OCI-LY3 (cell line): ENCODE results near the gene DOCK1.

Source experiments
- H2AFZ ChIP-seq: fragments of 200-600, 300-600 bp; shearing (Covaris generic); 2 replicates; pipeline ENCODE4 v1.6.0; 2014; ENCODE audit warnings: antibody characterized with exemption, low read depth, low read length
- H3K27ac ChIP-seq: fragments of 200-600, 300-600 bp; sonication (generic); 2 replicates; pipeline ENCODE4 v1.5.1; 2014; ENCODE audit warnings: mild to moderate bottlenecking, low read length, moderate library complexity, mixed read lengths
- H3K27me3 ChIP-seq: fragments of 200-600, 300-600 bp; sonication (generic); 2 replicates; pipeline ENCODE4 v1.6.1; 2014; ENCODE audit warnings: low read depth, low read length, mixed read lengths
- H3K36me3 ChIP-seq: fragments of 200-600, 300-600 bp; sonication (generic); replicated peaks from 2 replicates; pipeline ENCODE3; 2014; ENCODE audit warnings: low read depth, low read length, mixed read lengths
- H3K4me1 ChIP-seq: fragments of 300-600, 200-600 bp; sonication (generic); 2 replicates; pipeline ENCODE4 v1.6.1; 2014; ENCODE audit warnings: low read length, mixed read lengths
- H3K4me2 ChIP-seq: fragments of 200-600, 300-600 bp; sonication (generic); 2 replicates; pipeline ENCODE4 v1.6.1; 2014; ENCODE audit warnings: low read length, mixed read lengths
- H3K4me3 ChIP-seq: fragments of 300-600, 200-600 bp; sonication (generic); 2 replicates; pipeline ENCODE4 v1.5.1; 2014; ENCODE audit warnings: antibody characterized with exemption, mild to moderate bottlenecking, low read length, moderate library complexity
- H3K79me2 ChIP-seq: fragments of 300-600, 200-600 bp; shearing (Covaris generic); 2 replicates; pipeline ENCODE4 v1.6.1; 2014; ENCODE audit warnings: mild to moderate bottlenecking, low read length, mixed read lengths
- H3K9ac ChIP-seq: fragments of 300-600, 200-600 bp; shearing (Covaris generic); 2 replicates; pipeline ENCODE4 v1.6.0; 2014; ENCODE audit warnings: mild to moderate bottlenecking, low read length, moderate library complexity
- H3K9me3 ChIP-seq: fragments of 200-600, 300-600 bp; shearing (Covaris generic); 2 replicates; pipeline ENCODE4 v1.6.1; 2014; ENCODE audit warnings: low read length, mixed read lengths; ENCODE audit not compliant: insufficient read depth
- H4K20me1 ChIP-seq: fragments of 200-600, 300-600 bp; sonication (generic); 2 replicates; pipeline ENCODE4 v1.6.1; 2016; ENCODE audit warnings: low read length, mixed read lengths; ENCODE audit not compliant: insufficient read depth
- EZH2phosphoT487 ChIP-seq: fragments of 200-600 bp; shearing (Covaris generic); IDR thresholded peaks from 2 replicates; pipeline ENCODE4 v1.6.1; 2018; ENCODE audit warnings: antibody characterized with exemption, mixed run types, low read depth
- TF ChIP-seq, protein P1 (sequence below): fragments of 200-600, 300-600 bp; sonication (generic); IDR thresholded peaks from 2 replicates; pipeline ENCODE4 v1.5.1; 2014; ENCODE audit warnings: antibody characterized with exemption, low read length, low read depth

The DOCK1 gene

DNA sequence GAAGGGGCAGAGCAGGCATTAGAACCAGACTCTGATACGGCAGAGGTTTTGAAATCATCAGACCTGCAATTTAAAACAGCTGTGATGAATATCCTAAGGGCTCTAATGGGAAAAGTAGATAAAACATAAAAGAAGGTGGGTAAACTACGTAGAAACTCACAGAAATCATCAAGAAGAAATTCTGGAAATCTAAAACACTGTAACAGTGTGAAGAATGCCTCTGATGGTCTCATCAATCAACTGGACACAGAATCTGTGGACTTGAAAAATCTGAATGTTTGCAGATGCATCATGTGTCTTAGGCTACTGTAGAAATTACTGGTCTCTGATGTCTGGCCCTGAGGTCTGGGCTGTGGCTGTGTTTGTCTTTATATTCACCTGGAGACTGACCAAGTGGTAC, 470.8 kb downstream of the DOCK1 start:
- Histone ChIP-seq H3K27ac (no peak overlapping the region), H3K36me3 (no peaks in the 10 kb centered on the region), H3K4me3 (no peak overlapping the region), H3K27me3 (no peaks in the 10 kb centered on the region), H3K4me1 (no peaks in the 10 kb centered on the region), H4K20me1 (no peaks in the 10 kb centered on the region), H3K4me2 (no peak overlapping the region), H3K9me3 (no peaks in the 10 kb centered on the region), H2AFZ (no peak overlapping the region), H3K79me2 (no peaks in the 10 kb centered on the region), H3K9ac (no peak overlapping the region)
- no peak for TF ChIP-seq EZH2phosphoT487
- TF ChIP-seq, protein P1, sequence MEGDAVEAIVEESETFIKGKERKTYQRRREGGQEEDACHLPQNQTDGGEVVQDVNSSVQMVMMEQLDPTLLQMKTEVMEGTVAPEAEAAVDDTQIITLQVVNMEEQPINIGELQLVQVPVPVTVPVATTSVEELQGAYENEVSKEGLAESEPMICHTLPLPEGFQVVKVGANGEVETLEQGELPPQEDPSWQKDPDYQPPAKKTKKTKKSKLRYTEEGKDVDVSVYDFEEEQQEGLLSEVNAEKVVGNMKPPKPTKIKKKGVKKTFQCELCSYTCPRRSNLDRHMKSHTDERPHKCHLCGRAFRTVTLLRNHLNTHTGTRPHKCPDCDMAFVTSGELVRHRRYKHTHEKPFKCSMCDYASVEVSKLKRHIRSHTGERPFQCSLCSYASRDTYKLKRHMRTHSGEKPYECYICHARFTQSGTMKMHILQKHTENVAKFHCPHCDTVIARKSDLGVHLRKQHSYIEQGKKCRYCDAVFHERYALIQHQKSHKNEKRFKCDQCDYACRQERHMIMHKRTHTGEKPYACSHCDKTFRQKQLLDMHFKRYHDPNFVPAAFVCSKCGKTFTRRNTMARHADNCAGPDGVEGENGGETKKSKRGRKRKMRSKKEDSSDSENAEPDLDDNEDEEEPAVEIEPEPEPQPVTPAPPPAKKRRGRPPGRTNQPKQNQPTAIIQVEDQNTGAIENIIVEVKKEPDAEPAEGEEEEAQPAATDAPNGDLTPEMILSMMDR = no peak

DNA sequence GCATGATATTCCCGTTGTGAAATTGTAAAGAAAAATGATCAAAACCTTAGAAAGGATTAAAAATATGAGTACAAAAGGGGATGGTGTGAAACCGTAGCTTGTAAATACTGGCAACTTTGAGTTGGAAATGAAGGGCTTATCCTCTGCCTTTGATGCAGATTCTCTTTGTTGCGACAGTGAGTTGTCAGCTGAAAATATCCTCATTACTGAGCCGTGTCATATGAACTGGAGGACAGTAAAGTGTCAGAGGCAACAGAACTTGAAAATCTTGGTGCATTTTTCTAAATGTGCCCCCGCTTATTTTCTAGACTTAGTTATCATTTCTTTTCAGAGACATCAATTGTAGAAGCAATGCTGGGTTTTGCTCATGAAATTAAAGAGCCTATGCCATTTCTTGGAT, 473.4 kb downstream of the DOCK1 start:
- Histone ChIP-seq H3K9me3 (no peaks in the 10 kb centered on the region), H3K79me2 (no peaks in the 10 kb centered on the region), H3K9ac (no peak overlapping the region), H2AFZ (no peak overlapping the region), H3K27ac (no peak overlapping the region), H3K4me2 (no peak overlapping the region), H3K27me3 (no peaks in the 10 kb centered on the region), H3K36me3 (no peaks in the 10 kb centered on the region), H3K4me1 (no peaks in the 10 kb centered on the region), H3K4me3 (no peak overlapping the region), H4K20me1 (no peaks in the 10 kb centered on the region)
- no peak for TF ChIP-seq EZH2phosphoT487
- TF ChIP-seq, protein P1 = no peak

DNA sequence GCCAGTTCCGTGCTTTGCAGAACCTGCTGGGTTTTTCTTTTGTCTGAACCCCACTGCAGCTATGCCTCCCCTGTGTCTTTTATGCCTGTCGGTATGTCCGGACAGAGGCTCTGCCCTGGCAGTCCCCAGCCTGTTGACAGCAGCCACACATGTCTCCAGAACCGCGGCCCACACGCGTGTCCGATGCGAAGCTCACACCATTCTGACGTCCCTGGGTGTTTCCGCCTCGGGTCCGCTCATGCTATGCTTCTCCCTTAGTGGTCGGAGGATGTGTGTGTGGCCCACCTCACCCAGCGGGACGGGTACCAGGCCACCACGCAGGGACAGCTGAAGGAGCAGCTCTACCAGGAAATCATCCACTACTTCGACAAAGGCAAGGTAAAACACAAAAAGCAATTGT, 479.3 kb downstream of the DOCK1 start:
- Histone ChIP-seq H3K4me1 (no peaks in the 10 kb centered on the region), H3K27me3 (no peaks in the 10 kb centered on the region), H4K20me1 (no peaks in the 10 kb centered on the region), H3K9ac (no peak overlapping the region), H3K79me2 (no peaks in the 10 kb centered on the region), H2AFZ (no peak overlapping the region), H3K9me3 (no peaks in the 10 kb centered on the region), H3K27ac (no peak overlapping the region), H3K4me2 (no peak overlapping the region), H3K4me3 (no peak overlapping the region), H3K36me3 (no peaks in the 10 kb centered on the region)
- TF ChIP-seq, protein P1 = no peak
- TF ChIP-seq EZH2phosphoT487 = no peak

DNA sequence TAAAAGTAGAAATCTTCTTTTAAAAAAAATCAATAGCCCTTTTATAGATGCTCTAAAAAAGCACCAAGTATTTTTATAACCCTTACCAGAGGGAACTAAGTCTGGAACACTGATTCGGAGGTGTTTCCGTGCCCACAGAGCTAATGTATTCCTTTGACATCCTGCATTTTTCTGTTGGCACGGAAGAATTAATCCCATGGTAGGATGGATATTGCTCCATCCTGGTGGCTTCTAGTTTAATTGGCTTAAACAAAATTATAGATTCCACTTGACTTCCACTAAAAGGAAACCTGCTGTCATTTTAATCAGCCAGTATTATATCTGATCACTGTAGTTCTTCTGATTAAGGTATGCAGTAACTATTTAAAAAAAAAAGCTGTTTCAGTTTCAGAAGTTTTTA, 479.8 kb downstream of the DOCK1 start:
- H3K27ac ChIP-seq = no peak overlapping the region
- H3K4me3 ChIP-seq = no peak overlapping the region
- no peaks in the 10 kb centered on the region for H4K20me1 ChIP-seq
- H2AFZ ChIP-seq = no peak overlapping the region
- no peak overlapping the region for H3K4me2 ChIP-seq
- TF ChIP-seq, protein P1 = no peak
- TF ChIP-seq EZH2phosphoT487 = no peak
- H3K9me3 ChIP-seq = no peaks in the 10 kb centered on the region
- H3K27me3 ChIP-seq = no peaks in the 10 kb centered on the region
- no peak overlapping the region for H3K9ac ChIP-seq
- no peaks in the 10 kb centered on the region for H3K4me1 ChIP-seq
- H3K36me3 ChIP-seq = no peaks in the 10 kb centered on the region
- H3K79me2 ChIP-seq = no peaks in the 10 kb centered on the region
